ENCODE measurements around the gene PIK3CD.
"Not testable (repeated sequence)": the region's sequence is repeated elsewhere in the genome, so short reads cannot be mapped to it uniquely, and the experiment has no call there.

Gene PIK3CD

GRCh38 chr1:9690440-9691107 lies 39.0 kb downstream of the PIK3CD start:
- DNase-seq, result no peak

- DNase-seq, result no peak
Observed at GRCh38 chr1:9691108-9691445, 39.5 kb downstream of the PIK3CD start.

- DNase-seq, result no peak
Observed at GRCh38 chr1:9691691-9692090, 40.2 kb downstream of the PIK3CD start.

- no peak for DNase-seq
Observed at GRCh38 chr1:9696793-9697192, 45.3 kb downstream of the PIK3CD start.

GRCh38 chr1:9699361-9699760 lies 47.8 kb downstream of the PIK3CD start:
- DNase-seq, result no peak

- DNase-seq, result no peak
Observed at GRCh38 chr1:9700340-9700739, 48.8 kb downstream of the PIK3CD start.

GRCh38 chr1:9701665-9702064 lies 50.1 kb downstream of the PIK3CD start:
- DNase-seq, result no peak

GRCh38 chr1:9703165-9703509 lies 51.6 kb downstream of the PIK3CD start:
- no peak for DNase-seq

GRCh38 chr1:9703681-9704080 lies 52.1 kb downstream of the PIK3CD start:
- DNase-seq, result no peak

- DNase-seq, result no peak
Observed at GRCh38 chr1:9705337-9706093, 54.0 kb downstream of the PIK3CD start.

- DNase-seq, result no peak
Observed at GRCh38 chr1:9706178-9706577, 54.6 kb downstream of the PIK3CD start.

GRCh38 chr1:9710037-9710436 lies 58.5 kb downstream of the PIK3CD start:
- no peak for DNase-seq

- no peak for DNase-seq
Observed at GRCh38 chr1:9711466-9712020, 60.0 kb downstream of the PIK3CD start.

GRCh38 chr1:9712767-9713166 lies 61.2 kb downstream of the PIK3CD start:
- DNase-seq, result not testable (repeated sequence)

- DNase-seq, result no peak
Observed at GRCh38 chr1:9714257-9714718, 62.8 kb downstream of the PIK3CD start.

- peak; percentile 62 for DNase-seq
Observed at GRCh38 chr1:9715536-9716226, 64.2 kb downstream of the PIK3CD start.

- DNase-seq, result no peak
Observed at GRCh38 chr1:9716404-9717192, 65.1 kb downstream of the PIK3CD start.

GRCh38 chr1:9717193-9718005 lies 65.9 kb downstream of the PIK3CD start:
- DNase-seq, result peak; percentile 74

- no peak for DNase-seq
Observed at GRCh38 chr1:9718006-9718680, 66.6 kb downstream of the PIK3CD start.

GRCh38 chr1:9719978-9720722 lies 68.6 kb downstream of the PIK3CD start:
- no peak for DNase-seq

Measured in activated naive CD4-positive, alpha-beta T cell treated with anti-CD3 and anti-CD28 coated beads, Interleukin-2, amount 50 U/mL, for 16 hours (primary cell).